ENCODE measurements around the gene NSD1.

Gene NSD1

DNA sequence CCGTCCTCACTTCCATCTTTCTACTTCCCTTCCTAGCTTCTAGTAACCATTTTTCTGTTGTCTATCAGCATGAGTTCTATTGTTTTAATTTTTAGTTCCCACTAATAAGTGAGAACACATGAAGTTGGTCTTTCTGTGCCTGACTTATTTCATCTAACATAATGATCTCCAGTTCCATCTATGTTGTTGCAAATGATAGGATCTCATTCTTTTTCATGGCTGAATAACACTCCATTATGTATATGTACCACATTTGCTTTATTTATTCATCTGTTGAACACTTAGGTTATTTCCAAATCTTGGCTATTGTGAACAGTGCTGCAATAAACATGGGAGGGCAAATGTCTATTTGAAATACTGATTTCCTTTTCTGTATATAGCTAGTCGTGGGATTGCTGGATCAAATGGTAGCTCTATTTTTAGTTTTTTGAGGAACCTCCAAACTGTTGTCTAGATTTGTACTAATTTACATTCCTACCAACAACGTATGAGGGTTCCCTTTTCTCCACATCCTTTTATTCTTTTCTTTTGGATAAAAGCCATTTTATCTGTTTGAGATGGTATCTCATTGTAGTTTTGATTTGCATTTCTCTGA is 50.3 kb downstream of the NSD1 start:
- DNase-seq (ENCODE audit: low read depth in 1 of 2, low spot score in 1 of 2) = no peak
- H3K4me3 ChIP-seq (replicated peaks; ENCODE audit: insufficient read depth, low read length) = no peak overlapping the region
- no peaks in the 10 kb centered on the region for H3K27me3 ChIP-seq (ENCODE audit: insufficient read depth, poor library complexity, severe bottlenecking)
- TF ChIP-seq SPI1 (IDR thresholded peaks at IDR 0.05; ENCODE audit: borderline replicate concordance, low read depth) = no peak
- TF ChIP-seq POLR2AphosphoS5 (IDR thresholded peaks at IDR 0.05; ENCODE audit: low read depth) = no peak
- TF ChIP-seq GABPA (IDR thresholded peaks at IDR 0.05; ENCODE audit: low read depth) = no peak
- TF ChIP-seq, protein P1, sequence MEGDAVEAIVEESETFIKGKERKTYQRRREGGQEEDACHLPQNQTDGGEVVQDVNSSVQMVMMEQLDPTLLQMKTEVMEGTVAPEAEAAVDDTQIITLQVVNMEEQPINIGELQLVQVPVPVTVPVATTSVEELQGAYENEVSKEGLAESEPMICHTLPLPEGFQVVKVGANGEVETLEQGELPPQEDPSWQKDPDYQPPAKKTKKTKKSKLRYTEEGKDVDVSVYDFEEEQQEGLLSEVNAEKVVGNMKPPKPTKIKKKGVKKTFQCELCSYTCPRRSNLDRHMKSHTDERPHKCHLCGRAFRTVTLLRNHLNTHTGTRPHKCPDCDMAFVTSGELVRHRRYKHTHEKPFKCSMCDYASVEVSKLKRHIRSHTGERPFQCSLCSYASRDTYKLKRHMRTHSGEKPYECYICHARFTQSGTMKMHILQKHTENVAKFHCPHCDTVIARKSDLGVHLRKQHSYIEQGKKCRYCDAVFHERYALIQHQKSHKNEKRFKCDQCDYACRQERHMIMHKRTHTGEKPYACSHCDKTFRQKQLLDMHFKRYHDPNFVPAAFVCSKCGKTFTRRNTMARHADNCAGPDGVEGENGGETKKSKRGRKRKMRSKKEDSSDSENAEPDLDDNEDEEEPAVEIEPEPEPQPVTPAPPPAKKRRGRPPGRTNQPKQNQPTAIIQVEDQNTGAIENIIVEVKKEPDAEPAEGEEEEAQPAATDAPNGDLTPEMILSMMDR (IDR thresholded peaks at IDR 0.05; ENCODE audit: insufficient read depth, low read length) = no peak
- TF ChIP-seq, protein P2, sequence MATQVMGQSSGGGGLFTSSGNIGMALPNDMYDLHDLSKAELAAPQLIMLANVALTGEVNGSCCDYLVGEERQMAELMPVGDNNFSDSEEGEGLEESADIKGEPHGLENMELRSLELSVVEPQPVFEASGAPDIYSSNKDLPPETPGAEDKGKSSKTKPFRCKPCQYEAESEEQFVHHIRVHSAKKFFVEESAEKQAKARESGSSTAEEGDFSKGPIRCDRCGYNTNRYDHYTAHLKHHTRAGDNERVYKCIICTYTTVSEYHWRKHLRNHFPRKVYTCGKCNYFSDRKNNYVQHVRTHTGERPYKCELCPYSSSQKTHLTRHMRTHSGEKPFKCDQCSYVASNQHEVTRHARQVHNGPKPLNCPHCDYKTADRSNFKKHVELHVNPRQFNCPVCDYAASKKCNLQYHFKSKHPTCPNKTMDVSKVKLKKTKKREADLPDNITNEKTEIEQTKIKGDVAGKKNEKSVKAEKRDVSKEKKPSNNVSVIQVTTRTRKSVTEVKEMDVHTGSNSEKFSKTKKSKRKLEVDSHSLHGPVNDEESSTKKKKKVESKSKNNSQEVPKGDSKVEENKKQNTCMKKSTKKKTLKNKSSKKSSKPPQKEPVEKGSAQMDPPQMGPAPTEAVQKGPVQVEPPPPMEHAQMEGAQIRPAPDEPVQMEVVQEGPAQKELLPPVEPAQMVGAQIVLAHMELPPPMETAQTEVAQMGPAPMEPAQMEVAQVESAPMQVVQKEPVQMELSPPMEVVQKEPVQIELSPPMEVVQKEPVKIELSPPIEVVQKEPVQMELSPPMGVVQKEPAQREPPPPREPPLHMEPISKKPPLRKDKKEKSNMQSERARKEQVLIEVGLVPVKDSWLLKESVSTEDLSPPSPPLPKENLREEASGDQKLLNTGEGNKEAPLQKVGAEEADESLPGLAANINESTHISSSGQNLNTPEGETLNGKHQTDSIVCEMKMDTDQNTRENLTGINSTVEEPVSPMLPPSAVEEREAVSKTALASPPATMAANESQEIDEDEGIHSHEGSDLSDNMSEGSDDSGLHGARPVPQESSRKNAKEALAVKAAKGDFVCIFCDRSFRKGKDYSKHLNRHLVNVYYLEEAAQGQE (IDR thresholded peaks at IDR 0.05; ENCODE audit: insufficient replicate concordance, low read depth) = no peak
- H3K27ac ChIP-seq (replicated peaks) = no peak overlapping the region

DNA sequence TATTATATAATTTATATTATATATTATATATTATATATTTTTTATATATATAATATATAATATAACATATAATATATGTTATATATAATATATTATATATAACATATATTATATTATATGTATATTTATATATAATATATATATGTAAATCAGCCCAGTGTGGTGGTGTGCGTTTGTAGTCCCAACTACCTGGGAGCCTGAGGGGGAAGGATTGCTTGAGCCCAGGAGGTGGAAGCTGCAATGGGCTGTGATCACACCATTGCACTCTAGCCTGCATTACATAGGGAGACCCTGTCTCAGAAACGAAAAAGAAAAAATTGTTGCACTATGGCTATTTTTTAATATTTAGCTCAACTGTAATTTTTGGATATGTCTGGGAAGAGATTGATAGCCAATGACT is 52.4 kb downstream of the NSD1 start:
- no peak for DNase-seq (ENCODE audit: low read depth in 1 of 2, low spot score in 1 of 2)
- TF ChIP-seq POLR2AphosphoS5 (IDR thresholded peaks at IDR 0.05; ENCODE audit: low read depth) (no peak), GABPA (IDR thresholded peaks at IDR 0.05; ENCODE audit: low read depth) (no peak)
- TF ChIP-seq, protein P2 (IDR thresholded peaks at IDR 0.05; ENCODE audit: insufficient replicate concordance, low read depth) = no peak
- H3K4me3 ChIP-seq (replicated peaks; ENCODE audit: insufficient read depth, low read length) = no peak overlapping the region
- no peak overlapping the region for H3K27ac ChIP-seq (replicated peaks)
- H3K27me3 ChIP-seq (ENCODE audit: insufficient read depth, poor library complexity, severe bottlenecking) = no peaks in the 10 kb centered on the region

DNA sequence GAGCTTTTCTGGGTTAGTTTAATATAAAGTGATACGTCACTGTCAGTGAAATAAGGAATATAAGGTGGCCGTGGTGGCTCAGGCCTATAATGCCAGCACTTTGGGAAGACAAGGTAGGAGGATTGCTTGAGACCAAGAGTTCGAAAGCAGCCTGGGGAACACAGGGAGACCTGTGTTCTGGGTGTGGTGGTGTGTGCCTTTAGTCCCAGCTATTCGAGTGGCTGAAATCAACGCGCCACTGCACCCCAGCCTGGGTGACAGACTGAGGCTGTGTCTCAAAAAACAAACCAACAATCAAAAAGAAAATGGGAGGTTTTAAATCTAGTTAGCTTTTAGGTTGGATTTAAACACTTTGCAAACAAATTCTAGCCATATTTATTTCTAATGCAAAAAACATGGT is 53.1 kb downstream of the NSD1 start:
- DNase-seq (ENCODE audit: low read depth in 1 of 2, low spot score in 1 of 2) = no peak
- Histone ChIP-seq H3K27me3 (ENCODE audit: insufficient read depth, poor library complexity, severe bottlenecking) (no peaks in the 10 kb centered on the region), H3K4me3 (replicated peaks; ENCODE audit: insufficient read depth, low read length) (no peak overlapping the region), H3K27ac (replicated peaks) (no peak overlapping the region)
- TF ChIP-seq SPI1 (IDR thresholded peaks at IDR 0.05; ENCODE audit: borderline replicate concordance, low read depth) (no peak), POLR2AphosphoS5 (IDR thresholded peaks at IDR 0.05; ENCODE audit: low read depth) (no peak), GABPA (IDR thresholded peaks at IDR 0.05; ENCODE audit: low read depth) (no peak)
- TF ChIP-seq, protein P1 (IDR thresholded peaks at IDR 0.05; ENCODE audit: insufficient read depth, low read length) = no peak
- TF ChIP-seq, protein P2 (IDR thresholded peaks at IDR 0.05; ENCODE audit: insufficient replicate concordance, low read depth) = no peak
